ENCODE data around the gene USF2. TPM values are rescaled to one million over a fixed set of nuclear protein-coding genes. Genes with fewer than 3 reads are reported as not detected.

The USF2 gene
- total RNA-seq, 2 donors from 2014 or later = 107 to 151 TPM

DNA sequence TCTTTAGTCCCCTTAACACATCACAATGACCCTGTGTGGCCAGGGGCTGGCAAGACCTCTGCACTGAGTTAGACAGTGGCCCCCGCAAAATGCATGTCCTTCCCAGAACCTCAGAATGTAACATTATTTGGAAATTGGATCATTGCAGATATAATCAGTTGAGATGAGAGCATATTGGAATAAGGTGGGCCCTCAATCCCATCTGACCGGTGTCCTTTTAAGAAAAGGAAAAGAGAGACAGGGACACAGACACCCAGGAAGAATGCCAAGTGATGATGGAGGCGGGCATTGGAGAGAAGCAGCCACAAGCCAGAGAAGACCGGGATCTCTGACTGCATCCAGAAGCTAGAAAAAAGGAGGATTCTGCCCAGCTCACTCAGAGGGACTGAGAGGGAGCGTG, 42.0 kb upstream of the USF2 start:
- intact Hi-C loops (cut with DNase I) = no loop called here
- 78% methylated on average over 5 of the region's 5 CpGs for WGBS
- Histone ChIP-seq H3K36me3 (no peaks in the 10 kb centered on the region), H3K9me3 (no peaks in the 10 kb centered on the region), H3K4me3 (no peak overlapping the region), H3K27me3 (replicated peaks; ENCODE audit: insufficient read depth) (no peaks in the 10 kb centered on the region), H3K4me1 (replicated peaks) (no peaks in the 10 kb centered on the region), H3K27ac (no peak overlapping the region)
- TF ChIP-seq, protein P1, sequence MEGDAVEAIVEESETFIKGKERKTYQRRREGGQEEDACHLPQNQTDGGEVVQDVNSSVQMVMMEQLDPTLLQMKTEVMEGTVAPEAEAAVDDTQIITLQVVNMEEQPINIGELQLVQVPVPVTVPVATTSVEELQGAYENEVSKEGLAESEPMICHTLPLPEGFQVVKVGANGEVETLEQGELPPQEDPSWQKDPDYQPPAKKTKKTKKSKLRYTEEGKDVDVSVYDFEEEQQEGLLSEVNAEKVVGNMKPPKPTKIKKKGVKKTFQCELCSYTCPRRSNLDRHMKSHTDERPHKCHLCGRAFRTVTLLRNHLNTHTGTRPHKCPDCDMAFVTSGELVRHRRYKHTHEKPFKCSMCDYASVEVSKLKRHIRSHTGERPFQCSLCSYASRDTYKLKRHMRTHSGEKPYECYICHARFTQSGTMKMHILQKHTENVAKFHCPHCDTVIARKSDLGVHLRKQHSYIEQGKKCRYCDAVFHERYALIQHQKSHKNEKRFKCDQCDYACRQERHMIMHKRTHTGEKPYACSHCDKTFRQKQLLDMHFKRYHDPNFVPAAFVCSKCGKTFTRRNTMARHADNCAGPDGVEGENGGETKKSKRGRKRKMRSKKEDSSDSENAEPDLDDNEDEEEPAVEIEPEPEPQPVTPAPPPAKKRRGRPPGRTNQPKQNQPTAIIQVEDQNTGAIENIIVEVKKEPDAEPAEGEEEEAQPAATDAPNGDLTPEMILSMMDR (IDR thresholded peaks at IDR 0.05) = no peak
- TF ChIP-seq POLR2AphosphoS5 (IDR thresholded peaks at IDR 0.05) = no peak
- no peak for TF ChIP-seq POLR2A (IDR thresholded peaks at IDR 0.05)
- DNase-seq (ENCODE audit: low spot score) = no peak

DNA sequence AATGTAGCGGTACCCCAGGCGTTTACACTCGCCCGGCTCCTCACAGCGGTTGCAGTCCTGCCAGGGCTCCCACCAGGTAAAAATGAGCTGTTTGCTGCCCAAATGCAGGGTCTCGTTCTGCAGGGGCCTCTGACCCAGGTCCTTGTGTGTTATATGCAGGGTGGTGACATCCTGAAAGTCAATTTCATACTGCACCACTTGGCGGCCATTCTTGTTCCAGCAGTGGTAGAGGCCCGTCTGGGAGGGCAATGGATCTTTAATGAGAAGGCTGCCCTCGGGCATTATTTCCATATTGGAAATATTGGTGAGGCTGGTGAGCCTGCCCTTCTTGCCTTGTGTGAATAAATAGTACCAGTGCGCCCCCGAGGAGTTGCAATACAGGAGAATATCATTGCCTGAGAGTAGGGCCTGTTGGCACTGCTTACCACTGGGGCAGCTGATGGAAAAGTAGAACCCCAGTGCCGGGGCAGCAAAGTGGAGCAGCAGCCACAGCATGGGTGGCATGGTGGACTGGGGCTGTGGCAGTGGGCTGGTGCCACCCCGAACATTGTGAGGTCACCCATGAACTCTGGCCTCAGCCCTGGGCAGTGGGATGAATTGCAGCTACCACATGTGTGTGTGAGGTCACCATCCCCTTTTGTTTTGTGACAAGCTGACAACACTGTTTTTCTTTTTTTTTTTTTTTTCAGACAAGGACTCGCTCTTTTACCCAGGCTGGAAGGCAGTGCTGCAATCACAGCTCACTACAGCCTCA, 40.4 kb upstream of the USF2 start, which contains the start of gene FAM187B:
TSS of gene FAM187B (minus strand) at position 563 of the 754 bp plus-strand sequence. CDS start at position 504, 59 bp downstream.
- Histone ChIP-seq H3K36me3 (no peaks in the 10 kb centered on the region), H3K4me1 (replicated peaks) (no peaks in the 10 kb centered on the region), H3K9me3 (no peaks in the 10 kb centered on the region), H3K27ac (no peak within 1 kb of the TSS), H3K27me3 (replicated peaks; ENCODE audit: insufficient read depth) (no peaks in the 10 kb centered on the region), H3K4me3 (no peak within 1 kb of the TSS)
- no peak for DNase-seq (ENCODE audit: low spot score)
- TF ChIP-seq, protein P1 (IDR thresholded peaks at IDR 0.05) = no peak
- TF ChIP-seq POLR2A (IDR thresholded peaks at IDR 0.05) (no peak), POLR2AphosphoS5 (IDR thresholded peaks at IDR 0.05) (no peak)
- intact Hi-C loops (cut with DNase I) = no loop called here
- 88% methylated on average over 14 of the region's 14 CpGs for WGBS

DNA sequence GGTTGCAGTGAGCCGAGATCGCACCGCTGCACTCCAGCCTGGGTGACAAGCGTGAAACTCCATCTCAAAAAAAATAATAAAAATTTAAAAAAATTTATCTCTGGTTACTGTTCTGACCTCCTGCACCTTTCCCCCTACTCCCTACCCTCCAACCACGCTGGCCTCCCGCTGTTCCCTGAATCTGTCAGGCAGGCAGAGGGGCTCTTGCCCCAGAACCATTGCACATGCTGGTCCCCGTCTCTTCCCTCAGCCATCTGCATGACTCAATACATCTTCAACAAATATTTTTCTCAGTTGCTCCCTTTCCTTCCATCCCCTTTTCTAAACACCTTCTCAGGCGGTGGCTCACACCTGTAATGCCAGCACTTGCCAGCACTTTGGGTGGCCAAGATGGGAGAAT, 39.2 kb upstream of the USF2 start:
- H3K4me3 ChIP-seq = no peak overlapping the region
- H3K27me3 ChIP-seq (replicated peaks; ENCODE audit: insufficient read depth) = no peaks in the 10 kb centered on the region
- TF ChIP-seq POLR2A (IDR thresholded peaks at IDR 0.05) (no peak), POLR2AphosphoS5 (IDR thresholded peaks at IDR 0.05) (no peak)
- TF ChIP-seq, protein P1 (IDR thresholded peaks at IDR 0.05) = no peak
- no peak for DNase-seq (ENCODE audit: low spot score)
- H3K27ac ChIP-seq = no peak overlapping the region
- WGBS = 93% methylated on average over 8 of the region's 8 CpGs
- no peaks in the 10 kb centered on the region for H3K9me3 ChIP-seq
- no peaks in the 10 kb centered on the region for H3K36me3 ChIP-seq
- no peaks in the 10 kb centered on the region for H3K4me1 ChIP-seq (replicated peaks)
- intact Hi-C loops (cut with DNase I) = no loop called here

DNA sequence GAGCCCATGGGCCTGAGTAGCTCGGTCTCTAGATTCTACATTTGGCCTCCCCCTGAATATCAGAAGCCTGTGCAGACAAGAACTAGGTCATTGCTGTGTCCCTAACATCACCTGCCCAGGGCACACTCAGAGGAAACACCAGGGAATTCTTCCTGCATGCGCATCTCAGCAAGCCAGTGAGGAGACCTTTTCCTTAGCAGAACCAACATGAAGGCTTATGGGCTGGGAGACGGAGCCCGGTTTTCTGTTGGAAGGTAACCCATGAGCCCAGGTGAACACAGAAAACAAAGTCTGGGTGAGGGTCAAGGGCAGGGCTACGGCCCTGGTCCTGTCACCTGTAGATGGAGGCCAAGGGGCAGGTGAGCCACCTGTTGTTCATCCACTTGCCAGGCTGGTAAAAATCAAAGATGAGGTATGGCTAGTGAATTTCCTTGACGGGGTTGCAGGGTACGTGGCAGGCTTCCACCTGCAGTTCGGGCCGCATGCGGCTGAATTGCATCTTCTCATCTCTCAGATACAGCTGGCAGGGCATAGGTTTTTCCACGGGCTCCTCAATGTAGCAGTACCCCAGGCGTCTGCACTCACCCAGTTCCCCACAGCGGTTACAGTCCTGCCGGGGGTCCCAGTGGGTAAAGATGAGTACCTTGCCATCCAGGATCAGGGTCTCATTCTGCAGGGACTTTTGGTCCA, 36.7 kb upstream of the USF2 start:
- TF ChIP-seq POLR2A (IDR thresholded peaks at IDR 0.05) (no peak), POLR2AphosphoS5 (IDR thresholded peaks at IDR 0.05) (no peak)
- TF ChIP-seq, protein P1 (IDR thresholded peaks at IDR 0.05) = no peak
- DNase-seq (ENCODE audit: low spot score) = no peak
- Histone ChIP-seq H3K27ac (no peak overlapping the region), H3K4me3 (no peak overlapping the region), H3K9me3 (no peaks in the 10 kb centered on the region), H3K27me3 (replicated peaks; ENCODE audit: insufficient read depth) (no peaks in the 10 kb centered on the region), H3K36me3 (no peaks in the 10 kb centered on the region), H3K4me1 (replicated peaks) (no peaks in the 10 kb centered on the region)
- 90% methylated on average over 14 of the region's 14 CpGs for WGBS
- intact Hi-C loops (cut with DNase I) = no loop called here
